GM12873 (cell line): ENCODE measurements around the gene WNT9B.

Experiments used
- TF ChIP-seq, protein P1 (sequence below): IDR thresholded peaks from 2 replicates; pipeline ENCODE4 v1.5.1; 2012; ENCODE audit warnings: low read depth, mild to moderate bottlenecking, moderate library complexity, low read length, control low read depth; ENCODE audit not compliant: insufficient read depth; ENCODE audit errors: missing control alignments

The WNT9B gene

DNA sequence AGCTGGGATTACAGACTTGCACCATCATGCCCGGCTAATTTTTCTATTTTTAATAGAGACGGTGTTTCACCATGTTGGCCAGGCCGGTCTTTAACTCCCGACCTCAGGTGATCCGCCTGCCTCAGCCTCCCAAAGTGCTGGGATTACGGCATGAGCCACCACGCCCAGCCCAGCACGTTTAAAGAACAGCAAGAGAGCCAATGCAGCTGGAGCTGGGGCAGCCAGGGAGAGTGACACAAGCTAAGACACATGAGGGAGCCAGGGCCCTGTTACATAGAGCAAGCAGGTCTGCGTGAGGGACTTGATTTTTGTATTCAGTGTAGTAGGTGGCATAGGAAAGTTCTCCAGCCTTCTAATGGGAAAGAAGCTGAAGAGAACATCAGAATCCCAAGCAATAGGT, 49.9 kb downstream of the WNT9B start:
- TF ChIP-seq, protein P1, sequence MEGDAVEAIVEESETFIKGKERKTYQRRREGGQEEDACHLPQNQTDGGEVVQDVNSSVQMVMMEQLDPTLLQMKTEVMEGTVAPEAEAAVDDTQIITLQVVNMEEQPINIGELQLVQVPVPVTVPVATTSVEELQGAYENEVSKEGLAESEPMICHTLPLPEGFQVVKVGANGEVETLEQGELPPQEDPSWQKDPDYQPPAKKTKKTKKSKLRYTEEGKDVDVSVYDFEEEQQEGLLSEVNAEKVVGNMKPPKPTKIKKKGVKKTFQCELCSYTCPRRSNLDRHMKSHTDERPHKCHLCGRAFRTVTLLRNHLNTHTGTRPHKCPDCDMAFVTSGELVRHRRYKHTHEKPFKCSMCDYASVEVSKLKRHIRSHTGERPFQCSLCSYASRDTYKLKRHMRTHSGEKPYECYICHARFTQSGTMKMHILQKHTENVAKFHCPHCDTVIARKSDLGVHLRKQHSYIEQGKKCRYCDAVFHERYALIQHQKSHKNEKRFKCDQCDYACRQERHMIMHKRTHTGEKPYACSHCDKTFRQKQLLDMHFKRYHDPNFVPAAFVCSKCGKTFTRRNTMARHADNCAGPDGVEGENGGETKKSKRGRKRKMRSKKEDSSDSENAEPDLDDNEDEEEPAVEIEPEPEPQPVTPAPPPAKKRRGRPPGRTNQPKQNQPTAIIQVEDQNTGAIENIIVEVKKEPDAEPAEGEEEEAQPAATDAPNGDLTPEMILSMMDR, result no peak

DNA sequence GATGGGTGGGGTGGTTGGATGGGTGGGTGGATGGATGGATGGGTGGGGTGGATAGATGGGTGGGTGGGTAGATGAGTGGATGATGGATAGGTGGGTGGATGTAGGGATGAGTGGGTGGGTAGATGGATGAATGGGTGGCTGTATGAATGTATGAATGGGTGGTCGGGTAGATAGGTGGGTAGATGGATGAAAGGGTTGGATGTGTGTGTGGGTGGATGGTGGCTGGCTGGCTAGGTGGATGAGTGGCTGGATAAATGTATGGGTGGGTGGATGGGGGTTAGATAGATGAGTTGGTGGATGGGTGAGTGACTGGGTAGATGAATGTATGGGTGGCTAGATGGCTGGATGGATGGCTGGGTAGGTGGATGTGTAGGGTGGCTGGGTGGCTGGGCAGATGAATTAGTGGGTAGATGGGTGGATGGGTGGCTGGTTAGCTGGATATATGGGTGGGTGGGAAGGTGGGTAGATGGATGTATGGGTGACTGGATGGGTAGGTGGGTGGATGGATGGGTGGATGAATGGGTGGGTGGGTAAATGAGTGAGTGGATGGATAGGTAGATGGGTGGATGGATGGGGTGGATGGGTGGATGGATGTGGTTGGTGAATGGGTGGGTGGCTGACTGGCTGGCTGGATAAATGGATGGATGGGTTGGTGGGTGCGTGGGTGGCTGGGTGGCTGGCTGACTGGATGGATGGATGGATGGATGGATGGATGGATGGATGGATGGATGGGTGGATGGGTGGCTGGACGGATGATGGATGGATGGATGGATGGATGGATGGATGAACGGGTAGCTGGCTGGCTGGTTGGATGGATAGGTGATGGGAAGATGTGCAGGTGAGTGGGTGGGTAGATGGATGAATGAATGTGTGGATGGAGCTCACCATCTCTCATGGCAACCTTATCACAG, 52.6 kb downstream of the WNT9B start:
- TF ChIP-seq, protein P1, result no peak

DNA sequence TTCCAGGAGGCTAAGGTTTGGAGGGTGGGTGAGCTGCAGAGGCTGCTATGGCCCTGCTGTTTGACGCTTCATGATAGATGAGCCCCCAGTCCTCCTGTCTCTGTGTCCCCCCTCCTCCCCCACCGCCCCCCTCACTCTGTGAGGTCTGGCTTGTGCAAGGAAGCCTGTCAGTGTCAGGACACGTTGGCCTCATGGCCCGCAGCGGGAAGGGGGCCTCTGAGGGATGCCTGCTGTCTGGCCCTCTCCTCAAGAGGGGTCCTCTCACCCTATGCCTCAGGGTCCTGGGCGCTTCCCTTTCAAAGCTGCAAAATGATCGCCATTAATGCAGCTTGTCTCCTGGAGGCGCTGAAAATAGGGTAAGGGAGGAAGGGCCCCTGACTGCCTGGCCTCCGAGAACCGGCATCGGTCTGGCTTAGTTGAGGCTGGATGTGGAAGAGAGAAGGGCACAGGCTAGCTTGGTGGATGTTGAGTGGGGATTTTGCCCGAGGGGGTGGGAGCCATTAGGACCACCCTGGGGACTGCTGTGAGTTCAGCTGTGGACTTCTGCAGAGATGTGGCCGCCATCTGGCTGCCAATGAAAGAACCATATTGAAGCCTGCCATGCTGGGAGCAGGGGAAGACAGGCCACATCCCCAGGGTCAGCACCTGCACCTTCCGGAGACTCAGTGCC, 56.8 kb downstream of the WNT9B start:
- TF ChIP-seq, protein P1, result no peak

DNA sequence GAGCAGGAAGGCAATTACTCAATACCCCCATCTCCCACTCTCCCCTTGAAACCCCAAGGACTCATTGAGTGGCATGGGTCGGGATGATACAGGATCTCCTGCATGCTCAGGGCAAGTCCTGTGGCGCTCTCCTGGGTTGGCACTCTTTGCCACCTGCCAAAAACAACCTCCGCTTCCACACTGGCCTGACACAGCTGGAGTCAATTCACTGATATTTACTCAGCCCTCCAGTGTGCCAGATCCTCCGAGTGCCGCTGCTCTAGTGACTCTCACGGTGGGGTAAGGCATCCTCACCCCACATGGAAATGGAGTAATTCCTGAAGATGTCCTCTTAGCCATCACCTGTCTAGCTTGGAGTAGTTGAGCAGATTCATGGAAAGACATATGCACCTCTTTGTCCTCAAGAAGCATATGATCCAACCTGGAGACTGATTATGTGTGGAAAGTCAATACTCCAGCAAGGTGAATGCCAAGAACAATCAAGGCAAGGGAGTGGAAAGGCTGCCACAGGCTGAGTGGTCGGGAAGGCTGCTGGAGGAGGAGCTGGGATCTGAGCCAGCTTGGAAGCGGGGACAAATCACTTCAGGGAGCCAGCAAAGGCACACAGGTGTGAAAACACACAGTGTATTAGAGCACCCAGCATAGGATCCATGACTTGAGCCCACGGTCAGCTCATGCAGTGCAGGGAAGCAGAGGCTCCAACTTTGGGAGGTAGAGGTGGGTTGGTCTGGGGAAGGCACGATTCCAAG, 59.0 kb downstream of the WNT9B start:
- TF ChIP-seq, protein P1, result no peak

DNA sequence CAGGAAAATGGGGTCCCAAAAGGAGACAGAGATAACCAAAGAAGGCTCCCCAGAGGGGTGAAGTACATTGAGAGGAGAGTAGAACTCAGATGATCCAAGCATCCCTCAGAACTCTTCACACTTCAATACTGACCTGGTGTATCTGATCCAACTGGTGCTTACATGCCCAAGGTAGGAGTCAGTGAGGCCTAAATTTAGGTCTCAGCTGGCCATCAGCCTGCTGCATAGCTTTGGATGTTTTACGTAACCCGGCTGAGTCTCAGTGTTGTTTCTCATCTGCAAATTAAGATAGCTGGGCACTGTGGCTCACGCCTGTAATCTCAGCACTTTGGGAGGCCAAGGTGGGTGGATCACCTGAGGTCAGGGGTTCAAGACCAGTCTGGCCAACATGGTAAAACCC, 59.9 kb downstream of the WNT9B start:
- TF ChIP-seq, protein P1, result no peak

DNA sequence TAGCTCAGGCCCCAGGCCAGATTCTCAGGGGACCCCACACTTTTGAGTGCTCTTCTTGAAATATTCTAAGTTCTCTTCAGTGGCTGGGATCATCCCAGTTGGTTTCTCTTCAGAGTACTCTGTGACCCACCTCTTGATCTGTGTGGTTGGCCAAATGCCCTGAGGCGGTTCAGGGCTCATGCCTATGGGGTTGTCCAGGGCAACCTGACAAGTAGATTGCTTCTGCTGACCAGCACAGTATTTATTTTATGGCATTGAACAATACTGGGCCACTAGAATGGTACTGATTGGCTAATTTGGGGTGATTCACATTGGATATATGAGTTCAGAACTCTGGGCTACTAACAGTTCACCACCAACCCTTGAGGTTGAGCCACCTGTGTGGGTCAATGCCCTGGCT, 64.2 kb downstream of the WNT9B start:
- TF ChIP-seq, protein P1, result no peak

DNA sequence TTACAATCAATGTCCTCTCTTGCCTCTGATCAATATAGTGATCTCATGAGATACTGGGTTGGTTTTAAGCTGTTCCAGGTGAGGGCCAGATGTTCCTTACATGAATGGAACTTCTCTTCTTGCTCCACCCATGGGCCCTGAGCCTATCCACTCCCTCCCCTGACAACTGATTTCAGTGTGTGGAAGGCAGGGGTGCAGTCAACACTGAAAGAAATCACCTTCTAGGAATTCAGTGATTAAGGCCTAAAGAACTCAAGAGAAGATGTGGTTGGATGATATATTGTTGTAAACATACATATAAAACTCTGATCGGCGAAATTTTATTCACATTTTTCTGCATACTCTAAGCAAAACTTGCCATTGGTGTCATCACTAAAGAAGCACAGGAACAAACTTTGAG, 64.8 kb downstream of the WNT9B start:
- TF ChIP-seq, protein P1, result no peak
